ENCODE results near the gene RBFOX1. TPM values are rescaled to one million over a fixed set of nuclear protein-coding genes. Genes with fewer than 3 reads are reported as not detected.
A peak's percentile ranks its signal among the peaks of the same experiment; 100 is the strongest.

The RBFOX1 gene
- total and polyA plus RNA-seq, 4 donors: 47.4 to 169 (median 118) TPM

- no peaks in the 10 kb centered on the region for H3K9me3 ChIP-seq (ENCODE audit: control insufficient read depth, insufficient read depth, low read length)
- 86% methylated on average over 3 of the region's 5 CpGs for WGBS (ENCODE audit: insufficient coverage)
- H3K4me3 ChIP-seq (ENCODE audit: low read depth, low read length): no peak overlapping the region
- no peaks in the 10 kb centered on the region for H3K4me1 ChIP-seq (ENCODE audit: control insufficient read depth, insufficient read depth, low read length)
- no peaks in the 10 kb centered on the region for H3K27me3 ChIP-seq (ENCODE audit: control insufficient read depth, insufficient read depth, low read length)
- DNase-seq (ENCODE audit: low read depth in 4 of 6, low spot score in 6 of 6): no peak
- H3K36me3 ChIP-seq (ENCODE audit: control insufficient read depth, insufficient read depth, low read length): no peaks in the 10 kb centered on the region
- H3K27ac ChIP-seq (ENCODE audit: low read depth, low read length): no peak overlapping the region
These were observed 47.8 kb downstream of the RBFOX1 start for GRCh38 chr16:7380441-7380840.

- H3K27me3 ChIP-seq (ENCODE audit: control insufficient read depth, insufficient read depth, low read length): no peaks in the 10 kb centered on the region
- no peak for DNase-seq (ENCODE audit: low read depth in 4 of 6, low spot score in 6 of 6)
- WGBS (ENCODE audit: insufficient coverage): no CpG with 5 or more reads among the region's 3 CpGs
- no peak overlapping the region for H3K4me3 ChIP-seq (ENCODE audit: low read depth, low read length)
- no peak overlapping the region for H3K27ac ChIP-seq (ENCODE audit: low read depth, low read length)
- no peaks in the 10 kb centered on the region for H3K36me3 ChIP-seq (ENCODE audit: control insufficient read depth, insufficient read depth, low read length)
- H3K9me3 ChIP-seq (ENCODE audit: control insufficient read depth, insufficient read depth, low read length): no peaks in the 10 kb centered on the region
- H3K4me1 ChIP-seq (ENCODE audit: control insufficient read depth, insufficient read depth, low read length): no peaks in the 10 kb centered on the region
These were observed 48.3 kb downstream of the RBFOX1 start for GRCh38 chr16:7380911-7381310.

DNA sequence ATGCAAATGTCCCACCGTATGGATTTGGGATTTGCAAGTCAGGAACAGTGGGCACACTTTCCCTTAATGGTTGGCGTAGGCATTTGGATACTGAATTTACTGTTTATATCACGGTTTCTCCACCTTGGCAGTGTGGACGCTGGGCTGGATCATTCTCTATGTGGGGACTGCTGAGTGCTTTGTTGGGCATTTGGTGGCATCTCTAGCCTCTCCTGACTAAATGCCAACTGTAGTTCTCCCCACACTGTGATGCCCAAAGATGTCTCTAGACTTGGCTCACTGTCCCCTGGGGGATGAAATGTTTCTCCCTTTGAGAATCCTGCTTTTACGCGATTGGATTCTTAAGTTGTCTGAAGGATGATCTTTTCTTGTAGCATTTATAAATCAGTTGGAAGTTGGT is 49.0 kb downstream of the RBFOX1 start:
- Histone ChIP-seq H3K36me3 (ENCODE audit: control insufficient read depth, insufficient read depth, low read length) (no peaks in the 10 kb centered on the region), H3K27me3 (ENCODE audit: control insufficient read depth, insufficient read depth, low read length) (no peaks in the 10 kb centered on the region), H3K4me3 (ENCODE audit: low read depth, low read length) (no peak overlapping the region), H3K9me3 (ENCODE audit: control insufficient read depth, insufficient read depth, low read length) (no peaks in the 10 kb centered on the region), H3K27ac (ENCODE audit: low read depth, low read length) (no peak overlapping the region), H3K4me1 (ENCODE audit: control insufficient read depth, insufficient read depth, low read length) (no peaks in the 10 kb centered on the region)
- DNase-seq (ENCODE audit: low read depth in 4 of 6, low spot score in 6 of 6): no peak
- WGBS (ENCODE audit: insufficient coverage): 83% methylated on average over 1 of the region's 6 CpGs

DNA sequence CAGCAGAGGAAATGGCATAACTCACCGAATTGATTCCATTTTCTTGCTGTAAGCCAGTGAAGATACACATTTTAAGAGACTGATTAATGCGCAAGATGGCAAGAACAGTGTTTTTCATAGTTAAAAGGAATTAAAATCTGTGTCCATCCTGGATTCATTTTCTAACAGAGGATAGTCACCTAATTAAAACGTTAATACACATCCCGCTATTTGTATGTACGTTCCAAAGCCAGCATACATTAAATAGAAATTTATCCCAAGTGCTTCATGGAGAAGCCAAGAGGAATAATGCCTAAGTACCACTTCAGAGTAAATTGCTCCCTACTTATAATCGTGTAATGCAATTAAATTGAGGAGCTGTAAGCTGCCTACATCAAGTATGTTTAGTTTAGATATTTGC is 49.9 kb downstream of the RBFOX1 start:
- Histone ChIP-seq H3K36me3 (ENCODE audit: control insufficient read depth, insufficient read depth, low read length) (no peaks in the 10 kb centered on the region), H3K27me3 (ENCODE audit: control insufficient read depth, insufficient read depth, low read length) (no peaks in the 10 kb centered on the region), H3K9me3 (ENCODE audit: control insufficient read depth, insufficient read depth, low read length) (no peaks in the 10 kb centered on the region), H3K4me1 (ENCODE audit: control insufficient read depth, insufficient read depth, low read length) (no peaks in the 10 kb centered on the region), H3K4me3 (ENCODE audit: low read depth, low read length) (no peak overlapping the region), H3K27ac (ENCODE audit: low read depth, low read length) (no peak overlapping the region)
- no CpG with 5 or more reads among the region's 6 CpGs for WGBS (ENCODE audit: insufficient coverage)
- peak in 1 of 6 donors; percentile 91 for DNase-seq (ENCODE audit: low read depth in 4 of 6, low spot score in 6 of 6)

GRCh38 chr16:7390974-7391373 is 58.3 kb downstream of the RBFOX1 start:
- H3K9me3 ChIP-seq (ENCODE audit: control insufficient read depth, insufficient read depth, low read length): no peaks in the 10 kb centered on the region
- H3K27ac ChIP-seq (ENCODE audit: low read depth, low read length): no peak overlapping the region
- DNase-seq (ENCODE audit: low read depth in 4 of 6, low spot score in 6 of 6): no peak
- H3K4me3 ChIP-seq (ENCODE audit: low read depth, low read length): no peak overlapping the region
- WGBS (ENCODE audit: insufficient coverage): 90% methylated on average over 2 of the region's 5 CpGs
- no peaks in the 10 kb centered on the region for H3K4me1 ChIP-seq (ENCODE audit: control insufficient read depth, insufficient read depth, low read length)
- H3K27me3 ChIP-seq (ENCODE audit: control insufficient read depth, insufficient read depth, low read length): no peaks in the 10 kb centered on the region
- no peaks in the 10 kb centered on the region for H3K36me3 ChIP-seq (ENCODE audit: control insufficient read depth, insufficient read depth, low read length)

DNA sequence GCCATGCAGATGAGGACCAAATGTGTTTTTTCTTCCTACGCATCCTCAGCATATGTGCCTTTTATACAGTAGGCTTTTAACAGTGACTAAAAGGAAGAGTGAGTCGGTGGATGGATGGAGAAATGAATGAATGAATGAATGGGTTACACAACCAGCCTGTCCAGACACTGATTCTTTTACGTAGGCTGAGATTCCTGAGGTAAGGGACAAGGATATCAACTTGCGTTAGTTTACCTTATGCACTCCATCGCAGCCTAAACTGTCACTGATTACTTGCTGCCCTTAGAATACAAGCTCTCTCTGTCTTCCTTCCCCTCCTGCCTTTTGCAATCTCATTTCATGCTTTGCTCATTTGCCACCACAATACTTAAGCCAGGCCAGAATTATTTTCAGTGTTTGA is 59.0 kb downstream of the RBFOX1 start:
- Histone ChIP-seq H3K4me3 (ENCODE audit: low read depth, low read length) (no peak overlapping the region), H3K4me1 (ENCODE audit: control insufficient read depth, insufficient read depth, low read length) (no peaks in the 10 kb centered on the region), H3K27me3 (ENCODE audit: control insufficient read depth, insufficient read depth, low read length) (no peaks in the 10 kb centered on the region), H3K27ac (ENCODE audit: low read depth, low read length) (no peak overlapping the region), H3K9me3 (ENCODE audit: control insufficient read depth, insufficient read depth, low read length) (no peaks in the 10 kb centered on the region), H3K36me3 (ENCODE audit: control insufficient read depth, insufficient read depth, low read length) (no peaks in the 10 kb centered on the region)
- WGBS (ENCODE audit: insufficient coverage): 74% methylated on average over 3 of the region's 5 CpGs
- no peak for DNase-seq (ENCODE audit: low read depth in 4 of 6, low spot score in 6 of 6)

DNA sequence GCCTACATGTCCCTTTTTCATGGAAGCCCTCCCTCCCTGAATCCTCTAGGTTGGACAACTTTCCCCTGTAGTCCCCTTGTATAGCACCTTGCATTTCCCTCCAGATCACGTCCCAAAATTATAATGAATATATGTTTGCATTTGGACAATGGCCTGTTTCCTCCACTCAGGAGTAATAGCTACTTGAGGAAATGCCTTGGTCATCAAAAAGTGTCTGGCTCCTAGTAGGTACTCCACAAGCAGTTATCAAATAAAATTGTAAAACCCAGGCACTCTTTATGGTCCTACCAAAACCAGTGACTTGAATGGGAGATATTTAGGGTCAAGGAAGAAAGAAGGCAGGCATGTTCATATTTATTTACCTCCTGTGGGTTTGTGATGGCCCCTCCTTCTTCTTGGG is 59.6 kb downstream of the RBFOX1 start:
- Histone ChIP-seq H3K4me1 (ENCODE audit: control insufficient read depth, insufficient read depth, low read length) (no peaks in the 10 kb centered on the region), H3K27me3 (ENCODE audit: control insufficient read depth, insufficient read depth, low read length) (no peaks in the 10 kb centered on the region), H3K4me3 (ENCODE audit: low read depth, low read length) (no peak overlapping the region), H3K27ac (ENCODE audit: low read depth, low read length) (no peak overlapping the region), H3K9me3 (ENCODE audit: control insufficient read depth, insufficient read depth, low read length) (no peaks in the 10 kb centered on the region), H3K36me3 (ENCODE audit: control insufficient read depth, insufficient read depth, low read length) (no peaks in the 10 kb centered on the region)
- no peak for DNase-seq (ENCODE audit: low read depth in 4 of 6, low spot score in 6 of 6)
- no CpG with 5 or more reads among the region's 1 CpG for WGBS (ENCODE audit: insufficient coverage)

- Histone ChIP-seq H3K9me3 (ENCODE audit: control insufficient read depth, insufficient read depth, low read length) (no peaks in the 10 kb centered on the region), H3K4me1 (ENCODE audit: control insufficient read depth, insufficient read depth, low read length) (no peaks in the 10 kb centered on the region), H3K27ac (ENCODE audit: low read depth, low read length) (no peak overlapping the region), H3K4me3 (ENCODE audit: low read depth, low read length) (no peak overlapping the region), H3K36me3 (ENCODE audit: control insufficient read depth, insufficient read depth, low read length) (no peaks in the 10 kb centered on the region), H3K27me3 (ENCODE audit: control insufficient read depth, insufficient read depth, low read length) (no peaks in the 10 kb centered on the region)
- WGBS (ENCODE audit: insufficient coverage): 91% methylated on average over 4 of the region's 4 CpGs
- no peak for DNase-seq (ENCODE audit: low read depth in 4 of 6, low spot score in 6 of 6)
These were observed 61.0 kb downstream of the RBFOX1 start for GRCh38 chr16:7393680-7394079.

GRCh38 chr16:7394720-7395336 is 62.2 kb downstream of the RBFOX1 start:
- Histone ChIP-seq H3K4me3 (ENCODE audit: low read depth, low read length) (no peak overlapping the region), H3K9me3 (ENCODE audit: control insufficient read depth, insufficient read depth, low read length) (no peaks in the 10 kb centered on the region), H3K4me1 (ENCODE audit: control insufficient read depth, insufficient read depth, low read length) (no peaks in the 10 kb centered on the region), H3K27ac (ENCODE audit: low read depth, low read length) (no peak overlapping the region), H3K27me3 (ENCODE audit: control insufficient read depth, insufficient read depth, low read length) (no peaks in the 10 kb centered on the region), H3K36me3 (ENCODE audit: control insufficient read depth, insufficient read depth, low read length) (no peaks in the 10 kb centered on the region)
- DNase-seq (ENCODE audit: low read depth in 4 of 6, low spot score in 6 of 6): peak in 1 of 6 donors; percentile 81
- 41% methylated on average over 3 of the region's 7 CpGs for WGBS (ENCODE audit: insufficient coverage)

GRCh38 chr16:7397901-7398300 is 65.3 kb downstream of the RBFOX1 start:
- 100% methylated on average over 1 of the region's 5 CpGs for WGBS (ENCODE audit: insufficient coverage)
- H3K36me3 ChIP-seq (ENCODE audit: control insufficient read depth, insufficient read depth, low read length): no peaks in the 10 kb centered on the region
- no peak overlapping the region for H3K4me3 ChIP-seq (ENCODE audit: low read depth, low read length)
- H3K4me1 ChIP-seq (ENCODE audit: control insufficient read depth, insufficient read depth, low read length): no peaks in the 10 kb centered on the region
- no peak overlapping the region for H3K27ac ChIP-seq (ENCODE audit: low read depth, low read length)
- H3K9me3 ChIP-seq (ENCODE audit: control insufficient read depth, insufficient read depth, low read length): no peaks in the 10 kb centered on the region
- H3K27me3 ChIP-seq (ENCODE audit: control insufficient read depth, insufficient read depth, low read length): no peaks in the 10 kb centered on the region
- peak in 1 of 6 donors; percentile 78 for DNase-seq (ENCODE audit: low read depth in 4 of 6, low spot score in 6 of 6)
